HG02852 (cell line): ENCODE data around the gene ESRRA.

ENCODE experiments used
- ATAC-seq: cut with Tn5 transposase; IDR thresholded peaks from one replicate; pipeline ENCODE4 v1.9.1; 2021; ENCODE audit warnings: mild to moderate bottlenecking, moderate library complexity; ENCODE audit not compliant: unreplicated experiment

ESRRA gene

DNA sequence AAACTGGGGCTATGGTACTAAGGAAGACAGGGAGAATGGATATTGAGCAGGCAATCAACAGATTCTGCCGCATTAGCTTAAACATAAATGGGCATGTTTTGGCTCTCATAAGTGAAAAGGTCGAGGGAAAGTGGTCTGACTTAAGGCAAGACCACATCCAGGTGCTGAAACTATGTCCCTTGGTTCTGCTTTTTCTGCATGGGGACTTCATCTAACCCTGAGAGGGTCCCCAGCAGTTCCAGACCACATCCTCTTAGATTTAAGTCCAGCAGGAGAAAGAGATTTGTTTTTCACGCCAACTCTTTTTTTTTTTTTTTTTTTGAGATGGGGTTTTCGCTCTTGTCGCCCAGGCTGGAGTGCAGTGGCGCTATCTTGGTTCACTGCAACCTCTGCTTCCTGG is 59.1 kb downstream of the ESRRA start:
- no peak for ATAC-seq

DNA sequence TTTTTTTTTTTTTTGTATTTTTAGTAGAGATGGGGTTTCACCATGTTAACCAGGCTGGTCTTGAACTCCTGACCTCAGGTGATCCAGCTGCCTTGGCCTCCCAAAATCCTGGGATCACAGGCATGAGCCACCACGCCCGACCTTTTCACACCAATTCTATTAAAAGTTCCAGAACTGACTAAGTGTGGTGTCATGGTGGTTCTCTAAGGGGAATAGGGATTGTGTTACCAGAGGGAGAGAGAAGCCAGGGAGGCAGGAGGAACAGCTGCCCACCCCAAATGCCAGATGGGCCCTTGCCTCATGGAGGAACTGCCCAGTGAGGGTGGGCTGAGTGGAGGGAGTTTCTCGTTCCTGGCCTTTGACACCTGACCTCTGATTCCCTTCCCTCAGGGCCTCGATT is 59.6 kb downstream of the ESRRA start:
- ATAC-seq, result no peak
